ENCODE measurements around the gene LMTK2.
"Not testable (repeated sequence)": the region's sequence is repeated elsewhere in the genome, so short reads cannot be mapped to it uniquely, and the experiment has no call there.

The LMTK2 gene

DNA sequence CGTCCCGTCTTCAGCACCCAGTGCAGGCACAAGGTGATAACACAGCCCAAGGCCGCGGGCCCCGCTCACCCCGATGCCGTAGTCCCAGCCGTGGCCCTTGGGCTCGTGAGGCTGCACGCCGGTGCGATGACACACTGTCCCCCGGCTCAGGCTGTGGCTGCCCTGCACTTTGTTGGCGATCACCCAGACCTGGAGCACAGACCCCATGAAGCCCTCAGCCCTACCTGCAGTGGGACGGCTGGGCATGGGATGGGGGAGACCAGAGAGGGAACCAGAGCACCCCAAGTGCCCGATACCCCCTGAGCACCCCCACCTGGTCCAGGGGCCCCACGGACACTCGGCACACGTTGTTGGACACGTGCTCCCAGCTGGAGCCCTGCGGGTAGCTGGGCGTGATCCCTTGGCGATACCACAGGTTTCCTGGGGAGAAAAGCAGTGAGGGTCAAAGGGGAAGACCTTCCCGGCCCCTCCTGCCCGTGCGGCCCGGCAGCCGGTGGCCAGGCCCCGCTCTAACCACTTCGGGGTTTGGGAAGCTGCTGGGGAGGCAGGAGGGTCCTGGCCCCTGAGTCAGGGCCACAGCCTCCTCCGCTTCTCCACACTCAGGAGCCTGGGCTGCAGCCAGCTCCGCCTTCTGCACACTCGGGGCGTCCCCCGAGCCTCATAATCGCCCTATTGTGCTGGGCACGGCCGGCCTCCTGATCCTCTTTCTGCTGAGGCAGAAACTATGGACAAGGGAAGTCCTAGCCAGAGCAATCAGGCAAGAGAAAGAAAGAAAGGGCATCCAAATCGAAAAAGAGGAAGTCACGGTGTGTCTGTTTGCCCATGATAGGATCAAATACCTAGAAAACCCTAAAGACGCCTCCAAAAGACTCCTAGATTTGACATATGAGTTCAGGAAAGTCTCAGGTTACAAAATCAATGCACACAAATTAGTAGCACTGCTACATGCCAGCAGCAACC lies 111.2 kb downstream of the LMTK2 start:
- DNase-seq (ENCODE audit: low read depth in 2 of 2) = no peak

DNA sequence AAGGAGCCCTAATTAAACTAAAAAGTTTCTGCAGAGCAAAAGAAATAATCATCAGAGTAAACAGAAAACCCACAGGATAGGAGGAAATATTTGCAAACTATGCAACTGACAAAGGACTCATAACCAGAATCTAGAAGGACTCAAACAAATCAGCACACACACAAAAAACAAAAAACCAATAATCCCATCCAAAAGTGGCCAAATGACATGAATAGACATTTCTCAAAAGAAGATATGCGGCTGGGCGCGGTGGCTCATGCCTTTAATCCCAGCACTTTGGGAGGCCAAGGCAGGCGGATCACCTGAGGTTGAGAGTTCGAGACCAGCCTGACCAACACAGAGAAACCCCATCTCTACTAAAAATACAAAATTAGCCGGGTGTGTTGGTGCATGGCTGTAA lies 112.7 kb downstream of the LMTK2 start:
- not testable (repeated sequence) for DNase-seq (ENCODE audit: low read depth in 2 of 2)

DNA sequence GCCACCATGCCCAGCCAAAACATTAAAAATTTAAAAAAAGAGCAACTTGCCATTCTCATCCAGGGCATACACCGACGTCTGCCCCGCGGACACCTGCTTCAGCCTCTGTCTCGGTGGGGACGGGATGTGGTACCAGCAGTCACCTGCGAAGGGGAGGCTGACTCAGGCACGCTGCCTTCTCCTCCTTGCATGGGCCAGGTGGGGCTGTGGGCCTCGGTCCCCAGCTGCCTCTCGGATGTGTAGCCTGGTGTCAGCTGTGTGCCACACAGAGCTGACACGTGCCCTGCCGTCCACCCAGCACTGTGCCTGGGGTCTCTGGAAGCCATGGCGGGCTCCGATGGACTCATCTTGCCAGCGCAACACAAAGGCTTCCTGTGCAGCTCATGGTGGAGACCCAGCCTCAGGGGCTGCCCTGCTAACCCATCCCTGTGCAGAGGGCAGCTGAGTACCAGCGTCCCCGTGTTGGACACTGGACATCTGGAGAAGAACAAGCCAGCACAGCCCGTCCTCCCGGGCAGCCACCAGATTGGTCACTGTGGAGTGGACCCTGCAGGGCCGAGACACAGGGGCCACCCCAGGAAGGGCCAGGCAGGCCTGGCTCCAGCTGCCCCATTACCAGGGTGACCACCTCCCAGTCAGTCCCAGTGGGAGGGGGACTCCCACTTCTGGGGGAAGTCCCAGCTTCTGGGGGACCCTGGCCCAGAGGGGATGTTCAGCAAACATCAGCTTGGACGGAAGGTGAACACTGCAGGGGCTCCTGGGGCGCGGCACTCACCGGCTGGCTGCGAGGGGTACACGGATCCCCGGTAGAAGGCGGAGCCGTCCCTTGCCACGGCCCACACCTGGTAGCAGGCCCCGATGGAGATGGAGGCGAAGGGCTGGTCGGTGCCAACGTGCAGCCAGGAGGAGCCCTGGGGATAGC lies 115.2 kb downstream of the LMTK2 start:
- DNase-seq (ENCODE audit: low read depth in 2 of 2) = no peak

DNA sequence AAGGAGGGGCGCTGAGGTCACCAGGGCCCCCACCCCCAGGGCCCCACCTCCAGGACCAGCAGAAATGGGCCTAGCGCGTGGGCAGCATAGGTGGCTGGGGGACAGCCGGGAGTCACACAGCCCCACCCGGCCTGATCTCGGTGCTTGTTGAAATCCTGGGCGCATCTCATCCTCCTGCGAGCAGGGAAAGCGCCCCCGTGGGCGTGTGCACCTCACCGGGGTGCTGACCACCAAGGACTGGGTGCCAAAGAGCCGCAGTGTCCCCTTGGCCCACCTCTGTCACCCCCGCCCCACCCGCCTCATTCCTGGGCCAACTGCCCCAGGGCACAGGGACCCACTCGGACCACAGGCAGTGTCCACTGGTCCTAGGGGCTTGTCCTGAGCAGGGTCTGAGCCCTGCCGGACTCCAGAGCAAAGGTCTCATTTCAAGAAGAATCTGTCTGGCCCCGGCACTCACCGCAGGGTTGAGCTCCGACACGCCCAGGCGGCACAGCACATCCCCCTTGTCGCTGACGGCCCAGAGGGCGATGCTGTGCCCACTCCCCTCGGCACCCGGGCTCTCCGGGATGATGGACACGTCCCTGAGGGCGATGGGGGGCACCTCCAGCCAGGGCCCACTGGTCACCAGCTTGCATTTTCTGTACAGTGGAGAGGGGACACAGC lies 116.0 kb downstream of the LMTK2 start:
- DNase-seq (ENCODE audit: low read depth in 2 of 2) = no peak

DNA sequence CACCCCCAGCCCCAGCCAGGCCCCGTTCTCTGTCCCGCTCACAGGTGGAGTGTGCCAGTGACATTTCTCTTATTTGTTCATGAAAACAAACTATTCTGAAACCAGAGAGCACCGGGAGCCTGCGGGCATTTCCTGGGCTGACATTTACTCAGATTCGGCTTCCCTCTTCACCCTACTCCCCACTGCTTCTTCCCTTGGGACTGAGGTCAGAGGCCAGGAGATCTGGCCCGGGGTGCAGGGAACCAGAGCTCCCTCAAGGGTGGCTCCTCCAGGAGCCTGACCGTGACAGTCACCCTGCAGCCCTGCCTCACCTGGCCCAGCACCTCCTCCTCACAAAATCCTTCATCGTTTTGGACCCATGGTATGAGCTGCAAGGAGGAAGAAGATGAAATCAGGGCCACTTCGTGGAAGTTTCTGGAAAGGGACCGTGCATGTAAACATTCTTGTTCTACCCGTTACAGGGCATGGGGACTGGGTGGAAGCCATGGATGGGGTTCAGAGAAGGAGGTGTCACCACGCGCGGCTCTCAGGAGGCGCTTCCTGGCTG lies 116.8 kb downstream of the LMTK2 start:
- DNase-seq (ENCODE audit: low read depth in 2 of 2) = no peak

DNA sequence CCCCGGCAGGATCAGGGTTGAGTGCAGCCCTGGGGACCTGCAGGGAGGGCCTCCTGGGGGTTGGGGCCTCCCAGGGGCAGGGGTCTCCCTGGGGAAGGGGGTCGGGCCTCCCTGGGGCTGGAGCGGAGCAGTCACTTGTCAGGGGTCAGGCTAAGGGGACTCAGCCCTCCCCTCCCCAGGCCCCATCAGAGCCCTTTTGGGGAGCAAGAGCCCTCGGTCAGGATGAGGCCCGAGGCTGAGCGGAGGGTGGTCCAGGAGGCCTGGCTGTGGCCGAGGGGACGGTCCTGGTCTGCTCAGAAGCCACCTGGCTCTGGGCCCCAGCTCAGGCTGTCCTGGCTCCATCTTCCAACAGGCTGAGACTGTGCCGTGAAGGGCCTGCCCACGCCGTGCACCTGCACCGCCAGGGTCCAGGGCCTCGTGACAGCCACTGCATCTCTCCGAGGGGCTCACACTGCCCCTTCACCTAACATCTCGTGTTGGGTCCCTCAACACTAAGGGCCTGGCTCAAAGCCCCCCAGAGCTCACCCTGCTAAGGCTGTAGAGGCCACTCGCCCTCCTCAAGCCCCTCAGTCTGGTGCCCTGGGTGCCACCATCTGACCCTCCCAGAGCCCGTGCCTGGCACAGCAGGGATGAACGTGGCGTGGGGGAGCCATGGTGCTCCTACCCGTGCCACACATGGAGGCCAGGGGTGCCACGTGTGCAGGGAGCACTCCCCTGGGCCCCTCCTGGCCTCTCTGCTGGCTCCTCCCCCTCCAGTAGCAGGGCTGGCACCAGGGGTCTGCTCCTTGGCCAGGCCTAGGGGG lies 117.4 kb downstream of the LMTK2 start:
- DNase-seq (ENCODE audit: low read depth in 2 of 2) = no peak

DNA sequence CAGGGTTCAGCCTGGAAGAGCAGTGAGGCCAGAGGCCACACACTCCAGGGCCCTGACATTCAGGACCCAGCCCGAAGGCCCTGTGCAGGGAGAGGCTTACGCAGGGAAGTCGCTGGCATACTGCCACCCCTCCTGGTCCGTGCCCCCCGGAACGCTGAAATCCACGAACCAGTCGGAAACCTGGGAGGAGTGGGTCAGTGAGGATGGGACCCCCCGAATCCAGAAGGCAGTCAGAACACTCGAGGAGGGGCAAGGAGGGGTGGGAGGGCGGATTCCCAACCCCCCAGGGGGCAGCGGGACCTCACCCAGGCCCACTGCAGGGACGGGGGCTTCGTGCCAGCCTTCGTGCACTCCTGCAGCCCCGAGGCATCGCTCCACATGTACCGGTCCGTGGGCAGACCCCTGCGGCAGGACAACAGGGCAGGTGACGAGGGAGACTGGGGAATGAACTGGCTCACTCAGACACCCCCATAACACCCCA lies 118.1 kb downstream of the LMTK2 start:
- DNase-seq (ENCODE audit: low read depth in 2 of 2) = no peak

DNA sequence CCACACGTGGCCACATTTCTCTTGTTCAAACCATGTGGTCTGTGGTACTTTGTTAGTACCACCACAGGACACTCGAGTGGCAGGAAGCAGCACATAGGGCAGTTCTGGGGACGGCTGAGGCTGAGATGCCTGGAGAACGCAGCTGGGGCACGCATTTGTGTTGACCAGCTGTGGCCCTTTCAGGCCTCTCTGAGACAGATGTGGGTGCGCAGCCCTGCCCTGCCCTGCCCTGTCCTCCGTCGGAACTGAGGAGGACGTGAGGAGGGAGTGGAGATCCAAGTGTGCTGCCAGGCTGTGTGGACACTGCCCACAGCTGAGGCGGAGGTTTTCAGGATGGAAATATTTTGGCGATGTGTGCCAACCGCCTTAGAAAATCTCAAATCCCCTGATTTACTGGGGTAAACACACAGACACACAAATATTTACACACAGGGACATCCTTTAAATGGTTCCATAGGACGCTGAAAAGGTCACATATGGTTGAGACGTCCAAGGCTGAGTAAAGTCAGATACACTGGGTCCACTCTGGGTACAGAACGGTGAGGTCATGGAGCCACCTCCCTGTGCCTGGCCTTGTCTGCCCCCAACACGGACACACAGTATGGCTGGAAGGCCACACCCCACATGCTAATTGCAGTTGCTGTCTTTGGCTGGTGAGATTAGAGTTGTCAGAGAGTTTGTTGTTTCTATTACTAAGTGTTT lies 119.4 kb downstream of the LMTK2 start:
- DNase-seq (ENCODE audit: low read depth in 2 of 2) = no peak

DNA sequence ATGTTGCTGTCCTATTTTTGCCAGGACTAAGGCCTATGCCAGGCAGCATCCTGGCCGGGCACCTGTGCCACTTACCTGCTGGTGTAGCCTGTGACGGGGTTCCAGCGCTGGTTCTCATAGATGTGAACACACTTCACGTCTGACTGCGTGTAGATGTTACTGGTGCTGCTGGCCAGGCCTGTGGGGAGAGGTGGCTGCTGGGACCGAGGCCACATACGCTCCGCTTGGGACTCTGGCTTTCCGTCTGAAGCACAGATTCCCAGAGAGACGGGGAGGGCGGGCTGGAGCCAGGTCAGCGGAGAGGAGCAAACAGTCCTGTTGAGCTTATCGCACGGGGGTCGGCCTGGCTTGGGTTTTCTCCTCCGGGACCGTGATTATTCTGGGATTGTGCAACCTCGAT lies 121.3 kb downstream of the LMTK2 start:
- DNase-seq (ENCODE audit: low read depth in 2 of 2) = no peak

DNA sequence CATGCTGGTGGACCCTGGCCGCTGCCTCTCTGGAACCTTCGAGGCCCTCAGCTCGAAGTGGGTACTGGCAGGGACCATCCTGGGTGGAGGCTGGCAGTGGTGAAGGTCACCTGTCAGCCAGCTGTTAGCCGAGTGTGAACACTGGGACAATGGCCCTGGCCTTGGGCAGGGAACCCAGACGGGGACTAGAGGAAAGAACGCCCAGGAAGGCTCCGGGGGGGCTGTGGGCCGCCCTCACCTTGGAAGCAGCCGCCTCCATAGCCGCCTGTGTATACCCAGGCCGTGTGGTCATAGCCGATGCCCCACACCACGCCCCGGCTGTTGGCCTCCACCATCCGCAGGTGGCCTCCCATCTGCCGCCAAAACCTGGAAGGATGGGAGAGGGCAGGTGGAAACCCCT lies 122.1 kb downstream of the LMTK2 start:
- no peak for DNase-seq (ENCODE audit: low read depth in 2 of 2)

DNA sequence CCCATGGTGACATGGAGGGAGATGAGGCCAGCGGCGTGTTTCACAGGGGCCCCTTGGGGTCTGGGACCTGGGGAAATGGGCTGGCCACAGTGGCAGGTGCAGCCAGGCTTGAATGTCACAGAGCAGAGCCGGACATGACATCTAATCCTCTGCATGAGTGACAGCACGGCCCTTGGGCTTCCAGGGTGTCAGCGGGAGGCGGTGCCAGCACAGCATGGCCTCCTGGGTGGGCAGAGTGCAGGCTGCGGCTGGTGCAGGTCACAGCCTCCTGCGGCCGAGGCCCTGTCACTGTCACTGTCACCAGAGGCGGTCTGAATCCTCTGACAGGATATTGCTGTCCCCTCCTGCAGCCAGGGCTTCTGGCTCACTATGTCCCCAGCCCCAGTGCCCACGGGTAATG lies 122.8 kb downstream of the LMTK2 start:
- no peak for DNase-seq (ENCODE audit: low read depth in 2 of 2)

DNA sequence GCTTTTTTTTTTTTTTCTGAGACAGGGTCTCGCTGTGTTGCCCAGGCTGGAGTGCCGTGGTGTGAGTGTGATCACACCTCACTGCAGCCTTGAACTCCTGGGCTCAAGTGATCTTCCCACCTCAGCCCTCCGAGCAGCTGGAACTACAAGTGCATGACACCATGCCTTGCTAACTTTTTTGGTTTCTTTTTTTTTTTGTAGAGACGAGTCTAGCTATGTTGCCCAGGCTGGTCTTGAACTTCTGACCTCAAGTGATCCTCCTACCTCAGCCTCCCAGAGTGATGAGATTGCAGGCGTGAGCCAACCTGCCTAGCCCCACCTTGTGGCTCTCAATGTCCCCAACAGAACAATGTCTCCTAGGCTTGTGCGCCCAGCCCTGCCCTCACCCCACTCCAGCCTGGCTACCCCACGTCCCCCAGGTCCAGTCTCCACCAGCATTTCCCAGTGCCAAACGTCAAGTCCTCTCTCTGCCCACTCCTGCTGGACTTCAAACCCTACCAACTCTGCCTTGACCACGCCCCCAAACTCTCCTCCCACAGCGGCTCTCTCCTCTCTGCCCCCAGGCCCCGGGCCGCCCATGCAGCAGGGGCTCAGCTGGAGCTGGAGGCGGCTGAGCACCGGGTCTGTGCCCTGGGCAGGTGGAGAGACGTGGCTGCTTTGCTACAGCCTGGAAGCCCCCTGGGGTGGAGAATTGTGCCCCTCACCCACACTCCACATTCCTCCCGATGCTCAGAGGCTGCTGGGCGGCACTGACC lies 123.5 kb downstream of the LMTK2 start:
- no peak for DNase-seq (ENCODE audit: low read depth in 2 of 2)

DNA sequence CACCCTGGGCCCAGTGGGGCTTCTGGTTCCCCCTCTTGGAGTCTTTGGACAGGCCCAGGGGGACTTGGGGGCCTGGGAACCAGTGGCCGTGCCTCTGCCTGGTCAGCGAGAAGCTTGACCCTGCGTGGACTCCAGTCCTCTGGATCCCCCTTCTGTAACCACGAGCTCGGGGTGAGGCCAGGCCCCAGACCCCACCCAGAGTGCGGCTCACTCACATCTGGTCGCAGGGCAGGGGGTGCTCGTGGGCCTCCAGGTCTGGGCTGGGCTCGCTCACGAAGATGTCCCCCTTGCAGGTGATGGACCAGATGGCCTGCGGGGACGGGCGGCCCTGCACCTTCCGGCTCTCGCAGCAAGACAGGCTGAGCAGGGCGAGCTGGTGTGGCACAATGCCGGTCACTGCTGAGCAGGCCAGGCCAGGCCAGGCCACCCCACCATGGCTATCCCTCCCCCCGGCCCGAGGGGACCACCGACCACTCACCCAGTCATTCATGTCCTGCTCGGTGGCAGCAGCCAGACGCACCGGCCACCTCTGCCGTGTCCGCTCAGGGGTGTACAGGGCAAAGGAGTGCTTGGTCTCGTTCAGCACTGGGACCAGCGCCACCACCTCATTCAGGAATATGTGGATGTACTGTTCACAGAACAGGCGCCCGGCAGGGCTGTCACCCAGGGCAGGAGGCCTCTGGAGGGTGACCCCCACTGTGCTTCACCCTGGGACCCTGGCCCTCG lies 124.2 kb downstream of the LMTK2 start:
- no peak for DNase-seq (ENCODE audit: low read depth in 2 of 2)

DNA sequence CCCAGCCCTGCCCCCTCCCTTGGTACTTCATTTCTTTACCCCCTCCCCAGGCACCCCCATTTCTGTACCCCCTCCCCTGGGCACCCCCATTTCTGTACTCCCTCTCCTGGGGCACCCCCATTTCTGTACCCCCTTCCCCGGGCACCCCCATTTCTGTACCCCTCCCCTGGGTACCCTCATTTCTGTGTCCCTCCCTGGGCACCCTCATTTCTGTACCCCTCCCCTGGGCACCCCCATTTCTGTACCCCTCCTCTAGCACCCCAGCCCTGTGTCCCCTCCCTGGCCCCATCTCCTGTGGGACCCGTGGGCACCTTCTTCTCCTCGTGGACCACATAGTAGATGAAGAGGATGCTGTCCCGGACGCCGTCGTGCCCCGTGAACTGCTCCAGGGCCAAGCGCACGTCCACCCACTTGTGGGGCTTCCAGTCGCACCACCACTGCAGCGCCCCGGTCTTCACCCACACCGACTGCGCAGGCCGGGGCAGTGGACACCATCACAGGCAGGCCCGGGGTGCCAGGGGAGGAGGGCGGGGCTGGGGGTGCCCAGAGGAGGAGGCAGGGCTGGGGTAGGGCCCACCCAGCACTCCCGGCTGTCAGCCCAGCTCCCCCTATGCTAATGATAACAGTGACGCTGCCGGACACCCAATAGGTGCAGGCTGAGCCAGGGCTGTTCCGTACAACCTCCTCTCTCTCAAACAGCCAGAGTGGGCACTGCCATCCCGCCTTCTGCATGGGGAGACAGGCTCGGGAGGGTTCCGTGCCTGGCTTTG lies 125.0 kb downstream of the LMTK2 start:
- DNase-seq (ENCODE audit: low read depth in 2 of 2) = no peak

DNA sequence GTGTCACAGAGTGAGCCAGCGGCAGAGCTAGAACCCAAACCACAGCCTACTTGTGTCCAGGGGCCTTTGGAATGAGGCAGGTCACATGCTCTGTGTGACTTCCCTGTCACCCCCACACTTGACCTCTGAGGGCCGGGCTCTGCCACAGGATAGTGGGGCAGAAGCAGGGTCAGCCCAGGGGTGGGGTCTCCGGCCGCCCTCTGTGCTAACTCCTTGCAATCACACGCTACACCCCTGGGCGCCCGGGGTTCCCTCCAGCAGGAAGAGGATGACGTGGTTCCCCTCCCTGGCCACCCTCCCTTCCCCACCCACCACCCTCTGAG lies 125.6 kb downstream of the LMTK2 start:
- DNase-seq (ENCODE audit: low read depth in 2 of 2) = no peak

DNA sequence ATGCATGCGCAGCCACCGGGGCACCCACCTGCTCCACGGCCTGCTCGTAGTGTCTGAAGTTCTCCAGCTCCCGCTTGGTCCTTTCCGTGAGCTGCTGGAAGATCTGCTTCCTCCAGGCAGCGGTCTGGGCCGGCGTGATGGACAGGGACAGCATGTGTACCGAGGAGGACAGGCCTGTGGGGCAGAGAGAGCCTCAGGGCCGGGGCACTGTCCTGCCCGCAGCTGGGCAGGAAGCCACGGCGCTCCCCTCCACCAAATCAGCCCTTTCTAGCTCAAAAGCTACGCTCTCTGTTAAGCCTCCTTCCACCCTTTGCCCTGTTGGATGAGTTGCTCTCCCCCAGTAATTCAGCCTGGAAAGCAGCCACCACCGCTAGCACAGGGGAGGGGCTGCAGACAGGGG lies 126.1 kb downstream of the LMTK2 start:
- no peak for DNase-seq (ENCODE audit: low read depth in 2 of 2)

DNA sequence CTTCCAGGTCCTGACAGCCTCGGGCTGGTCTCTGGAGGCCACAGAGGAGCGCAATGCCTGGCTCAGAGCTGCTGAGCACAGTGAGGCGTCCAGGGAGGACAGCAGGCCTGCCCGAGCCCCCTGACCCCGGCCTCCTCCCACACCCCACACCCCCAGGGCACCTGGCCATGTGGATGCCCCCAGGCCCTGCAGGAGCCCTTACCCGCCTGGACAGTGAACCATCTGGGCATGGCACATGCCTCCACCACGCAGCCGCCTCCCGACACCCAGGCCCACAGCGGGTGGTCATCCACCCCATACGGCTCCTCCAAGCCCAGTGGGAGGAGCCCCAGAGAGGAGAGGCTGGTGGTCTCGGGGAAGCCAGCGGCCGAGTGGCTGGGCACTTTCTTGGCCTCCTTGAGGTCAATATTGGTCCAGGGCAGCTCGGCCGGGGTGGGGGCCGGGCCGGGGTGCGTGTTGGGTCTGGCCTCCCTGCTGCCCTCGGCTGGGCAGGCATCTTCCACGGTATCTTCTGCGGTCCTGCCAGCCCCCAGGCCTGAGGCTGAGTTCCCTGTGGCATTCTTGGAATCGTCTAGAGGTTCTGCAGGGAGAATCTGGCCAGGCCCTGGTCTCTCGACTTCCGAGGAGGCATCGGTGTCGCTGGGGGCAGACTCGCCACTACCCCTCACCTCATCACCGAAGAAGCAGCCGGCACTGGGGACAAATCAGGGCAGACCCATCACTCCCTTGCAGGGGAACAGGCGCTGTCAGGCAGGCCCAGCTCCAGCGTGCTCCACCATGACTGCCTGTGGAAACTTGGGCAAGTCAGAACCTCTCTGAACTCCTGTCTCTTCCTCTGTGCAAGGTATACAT lies 126.8 kb downstream of the LMTK2 start:
- no peak for DNase-seq (ENCODE audit: low read depth in 2 of 2)
